ENCODE measurements around the gene USP3.
A peak's percentile ranks its signal among the peaks of the same experiment; 100 is the strongest.

USP3 gene

GRCh38 chr15:63553388-63553791 lies 49.0 kb downstream of the USP3 start:
- DNase-seq (ENCODE audit: insufficient read length, low spot score) = no peak
- TF ChIP-seq PAX5 (IDR thresholded peaks at IDR 0.05; ENCODE audit: insufficient read depth, low read length, severe bottlenecking) = no peak
- TF ChIP-seq POLR2AphosphoS5 (IDR thresholded peaks at IDR 0.05; ENCODE audit: low read depth, low read length) = no peak
- peak; percentile 76 for FAIRE-seq

- FAIRE-seq = no peak
- DNase-seq (ENCODE audit: insufficient read length, low spot score) = no peak
- TF ChIP-seq POLR2AphosphoS5 (IDR thresholded peaks at IDR 0.05; ENCODE audit: low read depth, low read length) = no peak
- TF ChIP-seq PAX5 (IDR thresholded peaks at IDR 0.05; ENCODE audit: insufficient read depth, low read length, severe bottlenecking) = no peak
- TF ChIP-seq POLR2A (IDR thresholded peaks at IDR 0.05; ENCODE audit: low read depth, low read length) = no peak
Measured at GRCh38 chr15:63554337-63554927, 50.0 kb downstream of the USP3 start.

- FAIRE-seq (no peak), DNase-seq (ENCODE audit: insufficient read length, low spot score) (no peak)
- TF ChIP-seq POU2F2 (IDR thresholded peaks at IDR 0.05; ENCODE audit: low read depth, low read length) (no peak), POLR2A (IDR thresholded peaks at IDR 0.05; ENCODE audit: low read depth, low read length) (no peak), PAX5 (IDR thresholded peaks at IDR 0.05; ENCODE audit: insufficient read depth, low read length, severe bottlenecking) (no peak), POLR2AphosphoS5 (IDR thresholded peaks at IDR 0.05; ENCODE audit: low read depth, low read length) (no peak), TAF1 (IDR thresholded peaks at IDR 0.05; ENCODE audit: low read depth, low read length) (no peak), SPI1 (IDR thresholded peaks at IDR 0.05; ENCODE audit: low read depth, low read length) (no peak)
Measured at GRCh38 chr15:63555507-63555906, 51.1 kb downstream of the USP3 start.

GRCh38 chr15:63556246-63556645 lies 51.9 kb downstream of the USP3 start:
- no peak for DNase-seq (ENCODE audit: insufficient read length, low spot score)
- no peak for TF ChIP-seq POLR2A (IDR thresholded peaks at IDR 0.05; ENCODE audit: low read depth, low read length)
- FAIRE-seq = no peak

- no peak for DNase-seq (ENCODE audit: insufficient read length, low spot score)
- no peak for FAIRE-seq
- TF ChIP-seq POU2F2 (IDR thresholded peaks at IDR 0.05; ENCODE audit: low read depth, low read length) (no peak), POLR2A (IDR thresholded peaks at IDR 0.05; ENCODE audit: low read depth, low read length) (no peak), SPI1 (IDR thresholded peaks at IDR 0.05; ENCODE audit: low read depth, low read length) (no peak), TAF1 (IDR thresholded peaks at IDR 0.05; ENCODE audit: low read depth, low read length) (no peak), POLR2AphosphoS5 (IDR thresholded peaks at IDR 0.05; ENCODE audit: low read depth, low read length) (no peak), PAX5 (IDR thresholded peaks at IDR 0.05; ENCODE audit: insufficient read depth, low read length, severe bottlenecking) (no peak)
Measured at GRCh38 chr15:63556736-63557135, 52.3 kb downstream of the USP3 start.

GRCh38 chr15:63559753-63560152 lies 55.4 kb downstream of the USP3 start:
- TF ChIP-seq SPI1 (IDR thresholded peaks at IDR 0.05; ENCODE audit: low read depth, low read length) (no peak), POU2F2 (IDR thresholded peaks at IDR 0.05; ENCODE audit: low read depth, low read length) (no peak), TAF1 (IDR thresholded peaks at IDR 0.05; ENCODE audit: low read depth, low read length) (no peak), POLR2A (IDR thresholded peaks at IDR 0.05; ENCODE audit: low read depth, low read length) (no peak), PAX5 (IDR thresholded peaks at IDR 0.05; ENCODE audit: insufficient read depth, low read length, severe bottlenecking) (no peak), POLR2AphosphoS5 (IDR thresholded peaks at IDR 0.05; ENCODE audit: low read depth, low read length) (no peak)
- FAIRE-seq (no peak), DNase-seq (ENCODE audit: insufficient read length, low spot score) (no peak)

GRCh38 chr15:63560741-63561448 lies 56.5 kb downstream of the USP3 start:
- DNase-seq (ENCODE audit: insufficient read length, low spot score) = no peak
- TF ChIP-seq TAF1 (IDR thresholded peaks at IDR 0.05; ENCODE audit: low read depth, low read length) (no peak), POLR2AphosphoS5 (IDR thresholded peaks at IDR 0.05; ENCODE audit: low read depth, low read length) (no peak), POU2F2 (IDR thresholded peaks at IDR 0.05; ENCODE audit: low read depth, low read length) (no peak), PAX5 (IDR thresholded peaks at IDR 0.05; ENCODE audit: insufficient read depth, low read length, severe bottlenecking) (no peak), SPI1 (IDR thresholded peaks at IDR 0.05; ENCODE audit: low read depth, low read length) (no peak), POLR2A (IDR thresholded peaks at IDR 0.05; ENCODE audit: low read depth, low read length) (no peak)
- no peak for FAIRE-seq

- no peak for FAIRE-seq
Measured at GRCh38 chr15:63564093-63564492, 59.7 kb downstream of the USP3 start.

GRCh38 chr15:63565536-63566186 lies 61.3 kb downstream of the USP3 start:
- FAIRE-seq (peak; percentile 16), DNase-seq (ENCODE audit: insufficient read length, low spot score) (no peak)
- no peak for TF ChIP-seq TAF1 (IDR thresholded peaks at IDR 0.05; ENCODE audit: low read depth, low read length)
- TF ChIP-seq POLR2AphosphoS5 (IDR thresholded peaks at IDR 0.05; ENCODE audit: low read depth, low read length) = no peak
- TF ChIP-seq PAX5 (IDR thresholded peaks at IDR 0.05; ENCODE audit: insufficient read depth, low read length, severe bottlenecking) = no peak
- TF ChIP-seq SPI1 (IDR thresholded peaks at IDR 0.05; ENCODE audit: low read depth, low read length) = no peak
- no peak for TF ChIP-seq POLR2A (IDR thresholded peaks at IDR 0.05; ENCODE audit: low read depth, low read length)
- no peak for TF ChIP-seq POU2F2 (IDR thresholded peaks at IDR 0.05; ENCODE audit: low read depth, low read length)

More at GRCh38 chr15:63564093-63564492, 59.7 kb downstream of the USP3 start:
- DNase-seq (ENCODE audit: insufficient read length, low spot score) = no peak
- no peak for TF ChIP-seq POU2F2 (IDR thresholded peaks at IDR 0.05; ENCODE audit: low read depth, low read length)

- DNase-seq (ENCODE audit: insufficient read length, low spot score) (no peak), FAIRE-seq (peak; percentile 35)
- TF ChIP-seq POU2F2 (IDR thresholded peaks at IDR 0.05; ENCODE audit: low read depth, low read length) = no peak
- TF ChIP-seq TAF1 (IDR thresholded peaks at IDR 0.05; ENCODE audit: low read depth, low read length) = no peak
- TF ChIP-seq POLR2AphosphoS5 (IDR thresholded peaks at IDR 0.05; ENCODE audit: low read depth, low read length) = no peak
- no peak for TF ChIP-seq PAX5 (IDR thresholded peaks at IDR 0.05; ENCODE audit: insufficient read depth, low read length, severe bottlenecking)
- no peak for TF ChIP-seq POLR2A (IDR thresholded peaks at IDR 0.05; ENCODE audit: low read depth, low read length)
- no peak for TF ChIP-seq SPI1 (IDR thresholded peaks at IDR 0.05; ENCODE audit: low read depth, low read length)
Measured at GRCh38 chr15:63572749-63573464, 68.5 kb downstream of the USP3 start.

Data from GM12891 (cell line).